ENCODE data around the gene EFNA1. TPM values are rescaled to one million over a fixed set of nuclear protein-coding genes. Genes with fewer than 3 reads are reported as not detected.

EFNA1 gene
- total and polyA plus RNA-seq, 2 of the 13 experiments (the other 11 are each of a cell fraction or from before 2014, with no cell fraction given) = 81.8 to 874 TPM

- TF ChIP-seq ZNF275 (CRISPR knock-in tag; IDR thresholded peaks at IDR 0.05; ENCODE audit: borderline replicate concordance) = no peak
- TF ChIP-seq SRY (CRISPR knock-in tag; IDR thresholded peaks at IDR 0.05) = peak; percentile 24; the same call in 1 of the 2 replicates
- TF ChIP-seq AFF4 (CRISPR knock-in tag; IDR thresholded peaks at IDR 0.05) = peak; percentile 72
- TF ChIP-seq MED8 (CRISPR knock-in tag; IDR thresholded peaks at IDR 0.05; ENCODE audit: insufficient replicate concordance) = peak; percentile 25
- TF ChIP-seq GLI4 (CRISPR knock-in tag; IDR thresholded peaks at IDR 0.05; ENCODE audit: borderline replicate concordance) = no peak
- TF ChIP-seq MTF2 (CRISPR knock-in tag; IDR thresholded peaks at IDR 0.05; ENCODE audit: borderline replicate concordance) = no peak
- no peak for TF ChIP-seq NFE2L2 (IDR thresholded peaks at IDR 0.05; ENCODE audit: low read length)
- peak; percentile 51; the same call in 1 of the 2 replicates for TF ChIP-seq ZNF431 (CRISPR knock-in tag; IDR thresholded peaks at IDR 0.05; ENCODE audit: borderline replicate concordance, low read depth)
- TF ChIP-seq AHR (CRISPR knock-in tag; IDR thresholded peaks at IDR 0.05) = no peak
- TF ChIP-seq DRAP1 (CRISPR knock-in tag; IDR thresholded peaks at IDR 0.05) = no peak
- no peak for TF ChIP-seq ZNF616 (CRISPR knock-in tag; IDR thresholded peaks at IDR 0.05; ENCODE audit: low read depth)
- no peak for TF ChIP-seq CSRNP1 (CRISPR knock-in tag; IDR thresholded peaks at IDR 0.05)
- TF ChIP-seq RFX1 (IDR thresholded peaks at IDR 0.05) = no peak
- no peak for TF ChIP-seq ETV5 (CRISPR knock-in tag; IDR thresholded peaks at IDR 0.05; ENCODE audit: borderline replicate concordance)
- TF ChIP-seq RORA (CRISPR knock-in tag; IDR thresholded peaks at IDR 0.05) = no peak
- no peak; the same call in 1 of the 2 replicates for TF ChIP-seq ZBED4 (CRISPR knock-in tag; IDR thresholded peaks at IDR 0.05; ENCODE audit: borderline replicate concordance)
- TF ChIP-seq PCBP1 (IDR thresholded peaks at IDR 0.05; ENCODE audit: borderline replicate concordance, low read depth, low read length) = no peak
- peak; percentile 8; the same call in 1 of the 2 replicates for TF ChIP-seq MIXL1 (CRISPR knock-in tag; IDR thresholded peaks at IDR 0.05)
Measured at GRCh38 chr1:155127967-155128754, 485 bp downstream of the EFNA1 start (continued).

Measured in HepG2 (cell line).